Effector memory CD4-positive, alpha-beta T cell (primary cell): Measurements from ENCODE around the gene ANP32B.
A peak's percentile ranks its signal among the peaks of the same experiment; 100 is the strongest.

Experiments
- DNase-seq, 3 donors: peaks; one replicate each; pipeline ENCODE4 v3.0.0-alpha.2; 2020
- H3K27ac ChIP-seq: 2 replicates; pipeline ENCODE4 v1.7.0; 2013; ENCODE audit warnings: mild to moderate bottlenecking, low read length, moderate library complexity; ENCODE audit not compliant: insufficient read depth, poor library complexity, severe bottlenecking
- H3K27me3 ChIP-seq: replicated peaks from 2 replicates; pipeline ENCODE4 v1.7.0; 2013; ENCODE audit warnings: mild to moderate bottlenecking, low read length; ENCODE audit not compliant: insufficient read depth, control insufficient read depth, poor library complexity, severe bottlenecking
- H3K36me3 ChIP-seq: 2 replicates; pipeline ENCODE4 v1.7.0; 2013; ENCODE audit warnings: mild to moderate bottlenecking, low read length, moderate library complexity; ENCODE audit not compliant: control insufficient read depth, insufficient read depth
- H3K4me1 ChIP-seq: 2 replicates; pipeline ENCODE4 v1.7.0; 2013; ENCODE audit warnings: low read length, mild to moderate bottlenecking; ENCODE audit not compliant: control insufficient read depth, insufficient read depth, poor library complexity, severe bottlenecking
- H3K4me3 ChIP-seq: 2 replicates; pipeline ENCODE4 v1.7.0; 2013; ENCODE audit warnings: low read length, low read depth, mild to moderate bottlenecking; ENCODE audit not compliant: insufficient read depth, poor library complexity, severe bottlenecking
- H3K9me3 ChIP-seq: 2 replicates; pipeline ENCODE4 v1.7.0; 2013; ENCODE audit warnings: mild to moderate bottlenecking, low read length, moderate library complexity; ENCODE audit not compliant: control insufficient read depth

ANP32B gene

DNA sequence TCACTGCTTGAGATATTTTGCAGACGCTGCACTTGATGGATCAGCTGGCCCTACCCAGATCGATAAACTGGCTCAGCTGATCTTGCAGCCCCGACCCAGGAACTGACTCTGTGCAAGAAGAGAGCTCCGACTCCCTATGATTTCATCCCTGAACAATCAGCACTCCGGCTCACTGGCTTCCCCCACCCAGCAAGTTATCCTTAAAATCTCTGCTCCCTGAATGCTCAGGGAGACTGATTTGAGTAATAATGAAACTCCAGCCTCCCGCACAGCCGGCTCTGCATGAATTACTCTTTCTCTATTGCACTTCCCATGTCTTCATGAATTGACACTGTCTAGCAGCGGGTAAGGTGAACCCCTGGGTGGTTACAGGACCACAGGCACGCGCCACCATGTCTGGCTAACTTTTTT, 56.5 kb downstream of the ANP32B start:
- no peak for DNase-seq
- Histone ChIP-seq H3K4me3 (no peak overlapping the region), H3K36me3 (no peaks in the 10 kb centered on the region), H3K27me3 (no peaks in the 10 kb centered on the region), H3K4me1 (no peaks in the 10 kb centered on the region), H3K9me3 (no peaks in the 10 kb centered on the region), H3K27ac (no peak overlapping the region)

DNA sequence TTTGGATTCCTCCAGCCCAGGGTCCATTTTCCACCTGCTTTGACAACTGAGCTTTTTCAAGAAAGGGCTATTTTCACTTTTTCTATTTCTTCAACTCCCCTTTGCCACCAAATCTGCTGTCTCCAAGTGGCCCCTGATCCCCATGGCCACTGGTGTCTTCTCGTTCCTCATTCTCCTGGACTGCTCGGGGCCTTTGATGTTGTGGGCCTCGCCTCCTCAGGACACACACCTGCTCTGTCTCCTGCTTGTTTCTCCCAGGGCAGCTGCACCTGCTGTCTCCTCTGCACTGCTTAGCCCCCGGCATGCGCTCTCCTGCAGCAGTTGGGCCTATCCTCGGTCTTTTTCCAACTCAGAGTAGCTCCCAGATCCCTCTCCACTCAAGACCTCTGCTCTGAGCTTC, 57.1 kb downstream of the ANP32B start:
- no peak overlapping the region for H3K27ac ChIP-seq
- no peak overlapping the region for H3K4me3 ChIP-seq
- DNase-seq = no peak
- no peaks in the 10 kb centered on the region for H3K9me3 ChIP-seq
- H3K27me3 ChIP-seq = no peaks in the 10 kb centered on the region
- H3K36me3 ChIP-seq = no peaks in the 10 kb centered on the region
- H3K4me1 ChIP-seq = no peaks in the 10 kb centered on the region

GRCh38 chr9:98043915-98044314, 60.8 kb downstream of the ANP32B start:
- Histone ChIP-seq H3K4me1 (peaks cover 3% of the 10 kb centered on the region), H3K9me3 (no peaks in the 10 kb centered on the region), H3K27me3 (no peaks in the 10 kb centered on the region), H3K27ac (no peak overlapping the region), H3K4me3 (no peak overlapping the region), H3K36me3 (no peaks in the 10 kb centered on the region)
- no peak for DNase-seq

- peak overlapping the region; percentile 39 for H3K4me3 ChIP-seq
- H3K27me3 ChIP-seq = no peaks in the 10 kb centered on the region
- no peak overlapping the region for H3K27ac ChIP-seq
- DNase-seq = peak; percentile 17 to 31 (median 17)
- peaks cover 3% of the 10 kb centered on the region for H3K4me1 ChIP-seq
- H3K36me3 ChIP-seq = no peaks in the 10 kb centered on the region
- H3K9me3 ChIP-seq = no peaks in the 10 kb centered on the region
These were observed 62.4 kb downstream of the ANP32B start for GRCh38 chr9:98045234-98046179.

DNA sequence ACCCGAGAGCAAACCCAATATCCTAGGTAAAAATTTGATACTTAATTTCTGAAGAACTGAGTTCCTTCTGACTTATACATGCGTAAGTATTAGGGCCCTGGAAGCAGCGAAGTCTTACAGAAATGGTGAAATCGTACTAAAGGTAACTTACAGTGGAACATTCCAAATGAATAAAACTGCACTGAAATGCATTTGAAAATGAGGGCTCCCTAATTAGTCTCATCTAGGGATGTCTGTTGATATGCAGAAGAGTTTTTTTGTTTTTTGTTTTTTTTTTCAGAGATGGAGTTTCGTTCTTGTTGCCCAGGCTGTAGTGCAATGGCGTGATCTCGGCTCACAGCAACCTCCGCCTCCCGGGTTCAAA, 63.0 kb downstream of the ANP32B start:
- Histone ChIP-seq H3K36me3 (no peaks in the 10 kb centered on the region), H3K27ac (no peak overlapping the region), H3K4me1 (peaks cover 3% of the 10 kb centered on the region), H3K9me3 (no peaks in the 10 kb centered on the region), H3K4me3 (no peak overlapping the region), H3K27me3 (no peaks in the 10 kb centered on the region)
- DNase-seq = no peak

- no peaks in the 10 kb centered on the region for H3K9me3 ChIP-seq
- no peak for DNase-seq
- no peak overlapping the region for H3K27ac ChIP-seq
- peaks cover 3% of the 10 kb centered on the region for H3K4me1 ChIP-seq
- no peak overlapping the region for H3K4me3 ChIP-seq
- no peaks in the 10 kb centered on the region for H3K27me3 ChIP-seq
- H3K36me3 ChIP-seq = no peaks in the 10 kb centered on the region
These were observed 63.9 kb downstream of the ANP32B start for GRCh38 chr9:98047002-98047401.

DNA sequence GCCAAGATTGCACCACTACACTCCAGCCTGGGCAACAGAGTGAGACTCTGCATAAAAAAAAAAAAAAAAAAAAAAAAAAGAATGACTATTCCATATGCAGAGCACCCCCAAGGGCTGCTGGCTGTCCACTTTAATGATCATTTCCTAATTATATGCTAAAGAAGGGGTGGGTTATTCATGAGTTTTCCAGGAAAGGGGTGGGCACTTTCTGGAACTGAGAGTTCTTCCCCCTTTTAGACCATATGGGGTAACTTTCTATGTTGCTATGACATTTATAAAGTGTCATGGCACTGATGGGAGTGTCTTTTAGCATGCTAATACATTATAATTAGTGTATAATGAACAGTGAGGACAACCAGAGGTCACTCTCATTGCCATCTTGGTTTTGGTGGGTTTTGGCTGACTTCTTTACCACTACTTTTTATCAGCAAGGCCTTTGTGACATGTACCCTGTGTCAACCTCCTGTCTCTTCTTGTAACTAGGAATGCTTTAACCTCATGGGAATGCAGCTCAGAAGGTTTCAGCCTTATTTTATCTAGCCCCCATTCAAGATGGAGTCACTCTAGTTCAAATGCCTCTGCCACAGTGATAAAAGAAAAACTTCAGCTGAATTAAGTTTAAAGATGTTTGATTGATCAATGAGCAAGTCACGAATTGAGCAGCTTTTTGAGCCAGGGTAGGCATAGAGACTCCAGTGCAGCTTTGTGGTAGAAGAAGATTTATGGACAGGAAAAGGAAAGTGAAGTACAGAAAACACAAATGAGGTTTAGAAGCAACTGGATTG, 66.3 kb downstream of the ANP32B start:
- H3K27ac ChIP-seq = no peak overlapping the region
- no peaks in the 10 kb centered on the region for H3K9me3 ChIP-seq
- no peak overlapping the region for H3K4me3 ChIP-seq
- H3K36me3 ChIP-seq = no peaks in the 10 kb centered on the region
- peaks cover 3% of the 10 kb centered on the region for H3K4me1 ChIP-seq
- no peaks in the 10 kb centered on the region for H3K27me3 ChIP-seq
- DNase-seq = no peak

DNA sequence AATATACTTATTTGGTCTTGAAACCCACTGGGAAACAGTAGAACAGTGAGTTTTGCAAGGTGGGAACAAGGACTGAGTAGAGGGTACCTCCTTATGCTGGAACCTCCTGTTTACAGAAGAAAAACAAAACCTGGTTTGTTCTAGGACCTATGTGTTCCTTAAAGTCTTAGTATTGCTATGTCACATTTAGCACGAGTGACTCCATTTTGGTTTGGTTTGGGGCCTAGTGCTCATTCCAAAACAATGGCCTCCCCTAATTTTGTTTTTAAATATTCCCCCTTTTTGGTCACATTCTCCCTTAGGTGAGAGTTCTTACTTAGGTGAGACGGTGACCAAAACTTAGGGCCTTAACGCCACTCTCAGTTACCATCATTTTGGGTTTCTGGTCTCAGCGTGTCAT, 67.2 kb downstream of the ANP32B start:
- Histone ChIP-seq H3K4me3 (no peak overlapping the region), H3K36me3 (no peaks in the 10 kb centered on the region), H3K27me3 (no peaks in the 10 kb centered on the region), H3K9me3 (no peaks in the 10 kb centered on the region), H3K27ac (no peak overlapping the region), H3K4me1 (peaks cover 3% of the 10 kb centered on the region)
- DNase-seq = no peak

- Histone ChIP-seq H3K36me3 (no peaks in the 10 kb centered on the region), H3K27ac (no peak overlapping the region), H3K27me3 (no peaks in the 10 kb centered on the region), H3K4me1 (peaks cover 10% of the 10 kb centered on the region), H3K9me3 (no peaks in the 10 kb centered on the region), H3K4me3 (no peak overlapping the region)
- no peak for DNase-seq
These were observed 71.3 kb downstream of the ANP32B start for GRCh38 chr9:98054376-98054951.
